GM19467 (cell line): ENCODE measurements around the gene BMP3.

Experiments used
- ATAC-seq: cut with Tn5 transposase; IDR thresholded peaks from one replicate; pipeline ENCODE4 v1.9.1; 2021; ENCODE audit warnings: mild to moderate bottlenecking, moderate library complexity; ENCODE audit not compliant: unreplicated experiment

Gene BMP3

GRCh38 chr4:81040012-81040659 is 9.6 kb downstream of the BMP3 start:
- ATAC-seq = no peak

GRCh38 chr4:81042578-81043365 is 12.3 kb downstream of the BMP3 start:
- no peak for ATAC-seq

GRCh38 chr4:81049330-81049729 is 18.8 kb downstream of the BMP3 start:
- ATAC-seq = no peak

- ATAC-seq = no peak
These were observed 19.4 kb downstream of the BMP3 start for GRCh38 chr4:81049907-81050306.

GRCh38 chr4:81052119-81053068 is 21.9 kb downstream of the BMP3 start:
- ATAC-seq = peak; percentile 95

- ATAC-seq = no peak
These were observed 28.1 kb downstream of the BMP3 start for GRCh38 chr4:81058621-81059020.

GRCh38 chr4:81060587-81061343 is 30.3 kb downstream of the BMP3 start:
- ATAC-seq = no peak

GRCh38 chr4:81061344-81061730 is 30.8 kb downstream of the BMP3 start:
- ATAC-seq = no peak

GRCh38 chr4:81062001-81062400 is 31.5 kb downstream of the BMP3 start:
- ATAC-seq = no peak

- no peak for ATAC-seq
These were observed 34.9 kb downstream of the BMP3 start for GRCh38 chr4:81065446-81065845.

GRCh38 chr4:81069706-81070331 is 39.3 kb downstream of the BMP3 start:
- peak; percentile 95 for ATAC-seq

- no peak for ATAC-seq
These were observed 40.5 kb downstream of the BMP3 start for GRCh38 chr4:81071013-81071412.

- no peak for ATAC-seq
These were observed 50.6 kb downstream of the BMP3 start for GRCh38 chr4:81081156-81081555.

- ATAC-seq = no peak
These were observed 53.5 kb downstream of the BMP3 start for GRCh38 chr4:81084029-81084428.

- ATAC-seq = no peak
These were observed 54.1 kb downstream of the BMP3 start for GRCh38 chr4:81084634-81085033.

- no peak for ATAC-seq
These were observed 54.8 kb downstream of the BMP3 start for GRCh38 chr4:81085291-81085690.

- ATAC-seq = no peak
These were observed 55.5 kb downstream of the BMP3 start for GRCh38 chr4:81085979-81086378.

GRCh38 chr4:81093720-81094401 is 63.4 kb downstream of the BMP3 start:
- no peak for ATAC-seq

GRCh38 chr4:81095389-81095788 is 64.9 kb downstream of the BMP3 start:
- no peak for ATAC-seq

GRCh38 chr4:81096566-81096965 is 66.1 kb downstream of the BMP3 start:
- no peak for ATAC-seq
